GM21528 (cell line): ENCODE results near the gene FSD1L.

ENCODE experiments used
- ATAC-seq: cut with Tn5 transposase; IDR thresholded peaks from one replicate; pipeline ENCODE4 v1.9.1; 2021; ENCODE audit warnings: mild to moderate bottlenecking, moderate library complexity; ENCODE audit not compliant: unreplicated experiment, low FRiP score

The FSD1L gene

DNA sequence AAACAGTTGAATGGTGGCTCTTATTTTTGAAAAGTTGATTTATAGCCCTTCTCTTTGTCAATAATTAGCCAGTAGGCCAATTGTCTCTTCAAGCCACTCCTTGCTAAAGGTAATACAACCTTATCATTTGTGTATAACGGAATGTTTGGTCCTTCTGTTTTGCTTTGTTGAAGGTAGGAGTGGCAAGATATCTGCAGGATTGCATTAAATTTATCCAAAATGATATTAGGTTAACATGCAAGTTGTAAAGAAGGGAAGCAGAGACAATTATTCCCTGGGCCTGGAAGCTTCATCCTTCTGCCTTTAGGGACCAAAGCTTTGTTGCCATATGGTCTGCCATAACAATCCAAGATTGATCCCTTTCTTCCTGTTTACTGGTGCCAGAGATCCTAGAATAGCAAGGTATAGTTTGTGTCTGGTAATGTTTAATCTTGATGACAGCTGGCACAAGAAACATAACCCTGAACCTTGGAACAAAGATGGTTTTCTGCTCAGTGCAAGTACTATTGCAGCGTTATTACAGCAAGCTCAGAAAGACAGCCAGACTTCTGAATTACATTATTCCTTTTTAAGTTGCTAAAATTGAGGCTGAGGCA, 15.5 kb upstream of the FSD1L start:
- ATAC-seq, result no peak

DNA sequence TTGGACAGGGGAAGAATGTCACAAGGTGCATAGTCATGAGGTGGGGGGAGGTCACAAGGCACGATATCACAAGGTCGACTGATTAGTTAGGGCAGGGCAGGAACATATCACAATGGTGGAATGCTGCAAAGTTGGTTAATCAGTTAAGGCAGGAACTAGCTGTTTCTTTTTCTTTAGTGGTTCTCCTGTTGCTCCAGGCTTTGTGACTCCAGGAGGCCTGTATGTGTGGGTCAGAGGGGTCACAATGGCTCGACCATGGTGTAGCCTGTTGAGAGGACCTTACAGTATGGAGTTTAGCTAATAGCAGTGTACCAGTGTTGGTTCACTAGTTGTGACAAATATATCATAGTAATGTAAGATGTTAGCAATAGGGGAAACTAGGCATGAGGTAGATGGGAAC, 12.4 kb upstream of the FSD1L start:
- no peak for ATAC-seq

DNA sequence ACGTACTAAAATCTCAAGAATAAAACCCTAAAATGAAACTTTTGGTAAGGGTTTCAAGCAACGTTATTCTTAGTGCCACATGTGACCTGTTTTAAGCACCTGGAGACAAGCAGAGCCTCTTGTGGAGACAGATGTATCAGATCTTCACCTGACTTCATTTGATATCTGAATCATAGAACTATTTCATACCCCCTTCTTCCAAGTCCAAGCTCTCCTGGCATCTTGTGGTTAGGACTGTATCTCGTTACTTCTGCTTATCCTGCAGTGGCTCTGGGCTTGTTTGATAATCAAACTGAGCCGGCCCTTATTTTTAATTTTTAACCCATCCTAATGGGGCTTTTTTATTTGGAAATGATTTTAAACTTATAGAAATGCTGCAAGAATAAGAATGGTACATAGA, 11.1 kb upstream of the FSD1L start:
- ATAC-seq, result no peak

DNA sequence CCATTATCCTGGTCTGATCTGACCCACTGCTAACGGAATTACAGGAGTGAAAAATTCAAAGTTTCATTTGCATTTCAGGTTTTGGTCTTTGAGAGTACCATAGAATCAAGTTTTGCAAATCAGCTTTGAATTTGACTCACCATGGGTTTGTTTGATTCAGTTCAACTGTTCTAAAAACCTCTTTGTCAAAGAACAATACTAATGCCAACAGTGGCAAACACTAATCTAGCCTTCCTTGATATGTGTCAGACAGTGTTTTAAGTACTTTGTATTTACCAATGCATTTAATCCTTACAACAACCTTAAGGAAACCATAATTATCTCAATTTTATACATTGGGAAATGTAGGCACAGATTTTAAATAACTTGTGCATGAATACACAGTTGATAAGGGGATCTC, 10.1 kb upstream of the FSD1L start:
- ATAC-seq, result no peak

DNA sequence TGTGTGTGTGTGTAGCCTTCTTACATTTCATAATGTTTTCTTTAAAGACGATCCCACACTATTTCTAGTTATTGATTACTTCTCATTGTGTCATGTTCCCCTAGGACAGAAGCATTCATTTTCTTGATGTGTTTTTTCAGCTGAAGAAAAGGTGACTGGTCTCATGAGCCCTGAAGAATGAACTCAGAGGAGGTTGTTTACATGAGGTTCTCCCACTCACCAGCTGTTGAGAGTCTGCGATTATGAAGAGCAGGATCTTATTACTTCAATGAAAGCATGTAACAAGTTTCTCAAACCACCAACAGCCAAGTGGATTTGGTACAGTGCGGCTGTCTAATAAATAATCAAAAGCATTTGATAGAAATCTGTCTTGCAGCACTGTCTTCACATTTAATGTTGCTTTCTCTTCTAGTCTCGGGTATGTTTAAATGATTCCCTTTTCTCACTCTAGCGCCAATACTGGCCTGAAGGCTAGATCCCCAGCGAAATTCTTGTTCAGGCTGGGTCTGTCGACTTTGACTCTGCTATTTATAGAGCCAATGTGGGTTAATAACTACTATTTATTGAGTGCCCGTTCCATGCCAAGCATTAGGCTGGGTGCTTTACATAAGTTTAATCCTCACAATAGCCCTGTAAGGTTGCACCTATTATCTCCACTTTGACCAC, 9.6 kb upstream of the FSD1L start:
- ATAC-seq, result no peak

DNA sequence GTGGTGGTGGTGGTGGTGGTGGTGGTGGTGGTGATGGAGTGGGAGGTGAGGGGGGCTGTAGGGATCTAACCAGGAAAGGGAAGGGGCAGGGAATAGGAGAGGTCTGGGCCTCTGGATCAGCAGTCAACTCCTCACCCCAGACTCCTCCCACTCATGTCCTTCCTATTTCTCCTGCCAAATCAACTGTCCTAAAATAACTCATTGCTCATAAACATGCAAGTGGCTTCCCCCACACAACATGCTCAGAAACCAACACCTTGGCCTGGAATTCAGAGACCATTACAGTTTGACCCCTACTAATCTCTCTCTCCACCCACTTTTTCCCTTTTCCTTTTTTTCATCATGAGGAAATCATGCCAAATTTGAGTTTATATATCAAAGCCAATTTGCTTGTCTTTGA, 8.4 kb upstream of the FSD1L start:
- ATAC-seq, result no peak

DNA sequence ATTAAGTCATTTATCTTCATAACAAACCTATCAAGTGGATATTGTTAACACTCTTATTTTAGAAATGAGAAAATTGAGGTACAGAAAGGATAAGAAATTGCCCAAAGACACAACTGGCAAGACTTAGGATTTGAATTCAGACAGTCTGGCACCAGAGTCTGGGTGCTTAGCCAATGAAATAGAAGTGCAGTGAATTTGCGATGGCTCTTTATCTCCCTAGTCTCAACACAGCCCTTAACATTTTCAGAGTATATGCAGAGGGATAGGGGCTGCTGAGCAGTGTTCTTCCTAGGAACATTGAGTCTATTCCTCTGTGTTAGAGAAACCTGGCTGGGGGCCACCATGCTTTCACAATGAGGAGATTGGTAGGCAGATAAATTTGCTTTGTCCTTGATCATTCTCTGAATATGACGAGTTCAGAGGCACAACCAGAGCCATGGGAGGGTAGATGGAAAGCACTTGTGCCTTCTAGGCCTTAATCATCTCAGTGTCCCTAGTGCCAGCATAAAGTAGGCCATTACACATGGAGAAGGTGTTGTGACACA, 6.1 kb upstream of the FSD1L start:
- no peak for ATAC-seq

DNA sequence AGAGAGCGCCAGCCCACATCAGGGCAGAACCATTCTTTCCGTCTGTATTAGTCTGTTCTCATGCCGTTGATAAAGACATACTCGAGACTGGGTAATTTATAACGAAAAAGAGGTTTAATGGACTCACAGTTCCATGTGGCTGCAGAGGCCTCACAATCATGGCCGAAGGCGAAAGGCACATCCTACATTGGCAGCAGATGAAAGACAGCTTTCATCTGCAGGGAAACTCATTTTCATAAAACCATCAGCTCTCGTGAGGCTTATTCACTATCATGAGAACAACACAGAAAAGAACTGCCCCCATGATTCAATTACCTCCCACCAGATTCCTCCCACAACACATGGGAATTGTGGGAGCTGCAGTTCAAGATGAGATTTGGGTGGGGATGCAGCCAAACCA, 4.7 kb upstream of the FSD1L start:
- no peak for ATAC-seq

DNA sequence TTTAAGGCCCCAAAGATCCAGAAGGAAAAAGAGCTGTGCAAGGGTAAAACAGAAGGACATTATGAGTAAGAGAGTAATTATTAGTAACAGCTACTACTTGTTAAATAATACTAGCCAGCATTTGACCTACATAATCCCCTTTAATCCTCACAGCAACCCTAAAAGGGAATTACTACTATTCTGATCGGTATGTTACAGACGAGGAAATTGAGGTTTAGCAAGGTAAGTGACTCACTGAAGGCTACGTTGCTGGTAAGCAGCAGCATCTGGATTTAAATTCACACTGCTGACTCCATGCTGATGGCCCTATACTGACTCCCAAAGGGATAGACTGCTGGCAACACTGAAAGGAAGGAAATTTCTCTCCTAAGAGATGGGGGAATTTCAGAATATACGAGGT, 3.7 kb upstream of the FSD1L start:
- no peak for ATAC-seq

DNA sequence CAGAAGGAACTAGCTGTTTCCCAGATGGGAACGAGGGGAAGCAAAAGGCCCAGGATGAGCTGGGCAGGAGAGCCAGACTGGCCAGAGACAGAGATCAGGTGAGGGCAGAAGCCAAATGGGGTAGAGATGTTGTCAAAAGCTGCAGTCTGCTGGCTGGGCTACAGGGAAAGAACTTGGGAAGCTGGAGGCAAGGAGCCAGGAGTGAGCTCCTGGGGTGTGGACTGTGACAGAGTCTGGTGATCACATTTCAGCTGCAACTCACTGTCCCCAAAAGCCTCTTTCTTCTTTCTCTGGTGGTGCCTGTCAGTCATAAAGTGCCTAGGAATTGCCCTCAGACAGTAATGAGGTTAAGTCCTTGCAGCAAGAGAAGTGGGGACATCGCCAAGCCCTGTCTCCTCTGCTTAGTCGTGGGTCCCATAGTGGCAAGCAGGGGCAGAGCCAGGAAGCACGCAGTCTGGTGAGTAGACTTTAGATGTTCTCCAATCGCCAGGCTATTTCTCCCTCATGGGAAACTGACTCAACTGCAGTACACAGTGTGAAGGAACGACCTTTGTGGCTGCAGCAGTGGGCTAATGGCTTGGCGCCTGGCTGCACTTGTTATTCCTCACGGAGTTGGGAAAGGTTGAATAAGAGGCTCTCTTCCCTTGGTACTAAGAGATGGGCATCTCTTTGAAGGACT, 2.5 kb upstream of the FSD1L start:
- ATAC-seq, result no peak

DNA sequence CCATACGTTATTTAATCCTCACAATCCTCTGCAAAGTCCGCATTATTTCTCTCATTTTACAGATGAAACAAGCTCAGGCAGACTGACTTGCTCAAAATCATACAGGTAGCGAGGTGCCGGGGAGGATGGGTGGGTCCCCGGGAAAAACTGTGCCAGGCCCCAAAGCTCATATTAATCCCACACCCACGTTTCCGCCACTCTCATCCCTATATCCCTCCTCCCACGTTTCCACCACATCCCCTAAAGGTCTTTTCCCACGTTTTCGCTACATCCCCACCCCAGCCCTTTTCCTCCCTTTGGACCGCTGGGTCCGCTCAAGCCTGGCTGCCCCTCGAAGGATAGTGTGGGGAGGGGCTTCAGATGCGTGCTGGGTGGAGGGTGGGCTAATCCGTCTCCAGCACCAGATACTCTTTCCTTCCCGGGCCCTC, 434 bp upstream of the FSD1L start:
- no peak for ATAC-seq

DNA sequence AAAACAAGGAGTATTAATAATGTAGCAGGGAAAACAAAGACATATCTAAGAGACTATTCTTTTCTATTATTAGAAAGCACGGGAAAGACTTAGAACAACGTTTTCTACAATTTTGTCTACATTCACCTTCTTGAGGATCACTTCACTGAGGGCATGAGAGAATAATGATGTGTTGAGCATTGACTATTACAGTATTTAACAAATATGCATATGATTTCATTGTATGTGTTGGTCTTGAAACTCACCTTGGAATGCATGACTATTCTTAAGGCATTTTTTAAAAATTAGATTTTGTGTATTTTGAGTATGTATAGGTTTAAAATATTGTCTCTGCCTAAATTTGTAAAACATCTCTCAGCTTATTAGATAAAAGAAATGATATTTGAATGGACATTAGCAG, 1.2 kb downstream of the FSD1L start:
- no peak for ATAC-seq

DNA sequence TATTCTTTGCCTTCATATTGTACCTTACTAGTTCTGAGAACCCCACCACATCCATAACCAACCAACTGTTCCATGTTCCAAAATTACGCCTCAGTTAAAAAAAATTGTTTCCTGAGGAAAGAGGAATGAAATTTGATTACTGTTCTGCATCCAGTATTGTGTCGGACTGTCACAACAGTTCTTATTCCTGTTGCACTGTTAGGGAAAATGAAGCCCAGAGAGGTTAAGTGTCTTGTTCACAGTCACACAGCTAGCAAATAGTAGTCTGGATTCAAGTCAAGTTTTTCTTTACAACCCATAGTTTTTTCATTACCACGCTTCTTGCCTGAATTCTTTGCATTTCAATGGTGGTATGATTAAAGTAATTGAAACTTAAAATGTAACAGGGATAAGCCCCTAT, 4.4 kb downstream of the FSD1L start:
- no peak for ATAC-seq

DNA sequence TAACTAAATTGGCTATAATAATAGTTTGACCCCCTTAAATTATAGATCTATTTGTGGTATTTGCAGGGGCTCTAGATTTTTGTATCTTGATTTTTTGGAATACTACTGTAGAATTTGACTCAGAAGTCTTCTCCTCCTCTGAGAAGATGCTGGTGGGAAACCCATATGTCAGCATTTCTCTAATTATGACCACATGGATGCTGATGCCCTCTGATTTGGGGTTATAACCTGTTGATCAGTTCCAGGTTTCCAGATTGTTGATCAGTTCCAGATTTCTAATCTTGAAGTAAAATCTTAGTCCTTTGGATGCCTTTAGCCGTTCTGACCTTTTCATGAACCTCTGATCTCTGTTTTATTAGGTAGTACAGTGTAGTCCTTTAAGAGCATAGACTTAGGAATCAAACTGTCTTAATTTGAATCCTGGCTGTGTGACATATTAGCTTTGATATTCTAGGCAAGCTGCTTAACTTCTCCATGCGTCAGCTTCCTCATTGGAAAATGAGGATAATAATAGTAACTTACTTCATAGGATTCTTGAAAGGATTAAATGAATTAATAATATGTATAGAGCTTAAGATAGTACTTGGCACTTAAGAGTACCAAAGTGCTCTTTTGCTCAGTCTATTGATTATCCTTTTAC, 8.1 kb downstream of the FSD1L start:
- no peak for ATAC-seq

DNA sequence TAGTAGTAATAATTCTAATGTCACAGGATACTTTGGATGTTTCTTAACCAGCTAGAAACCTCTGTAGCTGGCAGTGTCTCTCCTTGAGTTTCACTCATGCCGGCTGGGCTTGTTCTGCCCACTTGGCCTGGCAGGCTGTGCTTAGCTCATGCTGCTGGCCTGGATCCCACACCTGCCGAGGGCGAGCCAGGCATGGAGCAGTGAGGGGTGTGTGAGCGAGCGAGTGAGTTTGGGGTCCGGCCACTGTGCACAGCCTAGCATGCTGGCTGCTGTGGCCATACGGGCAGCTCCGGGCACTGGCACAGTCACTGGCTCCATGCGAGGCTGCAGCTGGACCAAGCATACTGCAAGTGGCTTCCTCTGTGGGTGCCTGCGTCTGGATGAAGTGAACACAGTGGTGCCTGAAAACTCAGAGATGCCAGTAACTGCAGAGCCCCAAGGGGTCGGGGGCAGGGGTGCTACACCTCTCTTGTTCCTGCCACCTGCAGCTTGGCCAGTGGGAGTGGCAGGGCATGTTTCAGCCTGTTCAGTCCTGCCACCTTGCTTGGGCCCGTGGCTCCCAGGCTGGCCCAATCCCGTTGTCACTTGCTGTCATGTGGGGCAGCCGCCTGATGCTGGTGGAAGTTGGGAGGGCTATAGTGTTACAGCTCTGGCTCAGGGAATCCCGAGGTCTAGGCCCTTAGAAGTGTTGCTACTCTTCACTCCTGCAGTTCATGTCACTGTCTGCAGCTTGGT, 9.9 kb downstream of the FSD1L start:
- ATAC-seq, result no peak

DNA sequence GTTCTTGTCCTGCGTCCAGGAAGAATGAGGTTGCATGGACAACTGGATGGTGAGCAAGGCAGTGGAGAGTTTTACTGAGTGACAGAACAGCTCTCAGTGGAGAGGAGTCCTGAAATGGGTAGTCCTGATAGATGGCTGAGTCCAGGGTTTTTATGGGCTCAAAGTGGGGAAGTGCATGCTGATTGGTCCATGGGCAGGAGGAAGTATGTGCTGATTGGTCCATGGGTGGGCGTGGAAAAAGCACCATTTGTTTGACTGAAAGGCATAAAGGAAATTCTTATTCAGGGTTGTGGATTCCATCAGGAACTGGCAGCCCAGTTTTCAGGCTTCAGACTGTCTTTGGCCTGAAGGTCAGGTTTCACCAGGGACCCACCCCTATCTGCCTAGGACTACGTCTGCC, 10.6 kb downstream of the FSD1L start:
- ATAC-seq, result no peak

DNA sequence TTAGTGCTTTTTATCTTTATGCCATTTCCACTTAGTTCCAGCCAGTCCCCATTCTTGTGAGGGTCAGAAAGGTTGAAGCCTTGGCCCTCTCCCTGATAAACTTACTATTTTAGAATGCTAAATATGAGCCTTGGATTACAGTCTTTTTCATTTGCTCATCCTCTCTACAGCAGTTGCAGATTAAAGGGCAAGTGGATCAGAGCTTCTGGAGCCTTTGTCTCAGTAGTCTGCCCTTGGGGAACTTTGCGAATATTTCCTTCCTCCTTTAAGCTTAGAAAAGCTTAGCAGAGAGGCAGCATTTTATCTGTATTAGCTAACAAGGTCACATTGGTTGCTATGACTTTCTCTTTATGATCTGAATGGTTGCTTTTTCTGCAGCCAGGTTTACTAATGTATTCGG, 11.5 kb downstream of the FSD1L start:
- ATAC-seq, result no peak

DNA sequence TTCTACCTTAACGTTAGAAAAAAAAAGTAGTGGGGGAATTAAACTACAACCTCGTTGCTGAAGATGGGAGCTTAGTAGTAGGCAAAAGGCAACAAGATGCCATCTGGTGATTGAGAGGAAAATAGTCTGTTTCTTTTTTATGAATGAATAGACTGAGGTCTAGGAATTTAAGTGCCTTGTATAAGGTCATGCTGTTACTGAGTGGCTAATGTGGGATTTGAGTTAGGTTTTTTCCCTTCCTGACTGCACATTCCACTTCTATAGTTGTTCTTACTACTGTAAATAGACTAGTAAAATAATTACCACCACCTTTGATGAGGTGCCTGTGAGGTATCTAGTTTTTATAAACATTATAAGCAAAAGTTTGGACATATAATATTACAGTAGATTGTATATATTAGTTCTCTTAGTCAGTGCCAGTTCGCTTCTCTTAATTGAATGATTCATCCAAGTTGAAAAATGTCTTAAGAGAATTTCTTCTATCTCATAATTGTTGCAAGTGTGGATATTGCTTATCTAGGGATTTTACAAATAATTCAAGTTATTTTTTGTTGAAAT, 19.1 kb downstream of the FSD1L start:
- ATAC-seq, result no peak

DNA sequence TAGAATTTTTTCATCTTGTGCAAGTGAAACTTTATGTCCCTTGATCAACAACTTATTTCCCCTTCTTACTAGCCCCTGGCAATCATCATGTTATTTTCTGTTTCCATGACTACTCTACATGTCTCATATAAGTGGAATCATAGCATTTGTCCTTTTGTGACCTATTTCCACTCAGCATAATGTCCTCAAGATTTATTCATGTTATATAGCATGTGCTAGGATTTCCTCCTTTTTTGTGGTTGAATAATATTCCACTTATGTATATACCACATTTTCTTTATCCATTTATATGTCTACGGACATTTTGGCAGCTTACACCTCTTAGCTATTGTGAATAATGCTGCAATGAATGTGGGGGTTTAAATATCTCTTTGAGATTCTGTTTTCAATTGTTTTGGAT, 21.0 kb downstream of the FSD1L start:
- ATAC-seq, result no peak

DNA sequence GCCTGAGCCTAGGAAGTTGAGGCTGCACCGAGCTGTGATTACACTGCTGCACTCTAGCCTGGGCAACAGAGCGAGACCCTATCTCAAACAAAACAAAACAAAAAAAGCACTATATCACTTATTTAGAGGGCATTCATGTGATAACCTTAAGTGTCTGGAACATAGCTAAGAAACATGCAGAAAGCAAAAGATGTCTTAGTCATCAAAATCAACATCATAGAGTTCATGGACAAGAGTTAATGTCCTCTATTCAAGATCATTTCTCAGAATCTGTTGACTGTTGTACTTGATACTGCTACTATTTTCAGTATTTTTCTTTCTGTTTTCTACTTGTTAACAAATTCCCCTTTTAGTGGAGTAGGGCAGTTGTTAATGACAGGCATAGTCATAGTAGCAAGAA, 25.4 kb downstream of the FSD1L start:
- ATAC-seq, result no peak
